Liver (tissue), 9 donors: ENCODE data around the gene ZXDC. TPM values are rescaled to one million over a fixed set of nuclear protein-coding genes. Genes with fewer than 3 reads are reported as not detected.

Source experiments
- DNase-seq: peaks from one replicate; pipeline ENCODE4 v3.0.0-alpha.2; 2017; ENCODE audit warnings: low spot score
- H3K27ac ChIP-seq, 2 donors: one replicate each; pipeline ENCODE4 v1.7.0; 2013; ENCODE audit warnings: inconsistent platforms in 2 of 2, low read length in 2 of 2, control low read depth in 1 of 2, low read depth in 1 of 2, mild to moderate bottlenecking in 1 of 2
- H3K27me3 ChIP-seq, 4 donors: one replicate each; pipeline versions ENCODE4 v1.6.1 to v1.7.0; 2013; ENCODE audit warnings: low read length in 3 of 4, inconsistent platforms in 1 of 4, mild to moderate bottlenecking in 1 of 4, moderate library complexity in 1 of 4; ENCODE audit not compliant: control insufficient read depth in 4 of 4, insufficient read depth in 4 of 4
- H3K36me3 ChIP-seq, 4 donors: one replicate each; pipeline versions ENCODE4 v1.6.1 to v1.7.0; 2013; ENCODE audit warnings: low read length in 3 of 4, mild to moderate bottlenecking in 3 of 4, low read depth in 1 of 4, moderate library complexity in 1 of 4; ENCODE audit not compliant: control insufficient read depth in 4 of 4, insufficient read depth in 3 of 4
- H3K4me1 ChIP-seq, 4 donors: one replicate each; pipeline versions ENCODE4 v1.6.1 to v1.7.0; 2013; ENCODE audit warnings: low read length in 3 of 4, mild to moderate bottlenecking in 3 of 4, moderate library complexity in 1 of 4; ENCODE audit not compliant: control insufficient read depth in 4 of 4, insufficient read depth in 4 of 4
- H3K4me3 ChIP-seq, 3 donors: one replicate each; pipeline versions ENCODE4 v1.6.1 to v1.7.0; 2013; ENCODE audit warnings: low read length in 3 of 3, control low read depth in 1 of 3, low read depth in 1 of 3, mild to moderate bottlenecking in 1 of 3
- H3K9ac ChIP-seq, 2 donors: one replicate each; pipeline ENCODE4 v1.7.0; 2013; ENCODE audit warnings: low read length in 2 of 2, mild to moderate bottlenecking in 2 of 2, moderate library complexity in 2 of 2, control low read depth in 1 of 2, low read depth in 1 of 2
- H3K9me3 ChIP-seq, 4 donors: one replicate each; pipeline versions ENCODE4 v1.6.1 to v1.7.0; 2013; ENCODE audit warnings: low read length in 3 of 4; ENCODE audit not compliant: control insufficient read depth in 4 of 4
- ATF3 ChIP-seq: IDR thresholded peaks from 2 replicates; pipeline ENCODE4 v1.6.1; 2016; ENCODE audit warnings: antibody characterized with exemption
- CTCF ChIP-seq: fragments of 150-350 bp; IDR thresholded peaks from 2 replicates; pipeline ENCODE4 v1.5.1; 2017; ENCODE audit warnings: improper control_type of control experiment, low read depth, low read length; ENCODE audit not compliant: missing input control
- EGR1 ChIP-seq, 2 donors: IDR thresholded peaks; 2 replicates each; pipeline ENCODE4 v1.6.1; 2016 to 2018; ENCODE audit warnings: antibody characterized with exemption in 2 of 2, low read depth in 2 of 2
- FOXA1 ChIP-seq: IDR thresholded peaks from 2 replicates; pipeline ENCODE4 v1.6.1; 2016; ENCODE audit warnings: antibody characterized with exemption
- FOXA2 ChIP-seq: IDR thresholded peaks from 2 replicates; pipeline ENCODE4 v1.6.1; 2016; ENCODE audit warnings: antibody characterized with exemption
- GABPA ChIP-seq, 2 donors: IDR thresholded peaks in 1 of 2; conservative IDR thresholded peaks in 1 of 2; 2 replicates each; pipeline ENCODE4 v1.6.1; 2016; ENCODE audit warnings: antibody characterized with exemption in 2 of 2, mild to moderate bottlenecking in 1 of 2, moderate library complexity in 1 of 2
- MAX ChIP-seq: IDR thresholded peaks from 2 replicates; pipeline ENCODE4 v1.6.1; 2016; ENCODE audit warnings: antibody characterized with exemption
- NR2F2 ChIP-seq: IDR thresholded peaks from 2 replicates; pipeline ENCODE4 v1.6.1; 2016; ENCODE audit warnings: antibody characterized with exemption
- RAD21 ChIP-seq, 2 donors: IDR thresholded peaks; 2 replicates each; pipeline ENCODE4 v1.6.1; 2016; ENCODE audit warnings: antibody characterized with exemption in 2 of 2, mild to moderate bottlenecking in 2 of 2
- REST ChIP-seq: IDR thresholded peaks from 2 replicates; pipeline ENCODE4 v1.6.1; 2016; ENCODE audit warnings: antibody characterized with exemption, mild to moderate bottlenecking
- RXRA ChIP-seq, 2 donors: IDR thresholded peaks; 2 replicates each; pipeline ENCODE4 v1.6.1; 2017 to 2018; ENCODE audit warnings: antibody characterized with exemption in 2 of 2, mild to moderate bottlenecking in 1 of 2
- SP1 ChIP-seq: IDR thresholded peaks from 2 replicates; pipeline ENCODE4 v1.6.1; 2018; ENCODE audit warnings: antibody characterized with exemption, mild to moderate bottlenecking
- TAF1 ChIP-seq: conservative IDR thresholded peaks from 2 replicates; pipeline ENCODE4 v1.6.1; 2016; ENCODE audit warnings: antibody characterized with exemption, mild to moderate bottlenecking
- YY1 ChIP-seq: IDR thresholded peaks from 2 replicates; pipeline ENCODE4 v1.6.1; 2016; ENCODE audit warnings: antibody characterized with exemption, mild to moderate bottlenecking
- WGBS: extraction: QIAGEN DNeasy Blood & Tissue Kit; methylation state at CpG from one replicate; pipeline ENCODE4 v1.1.7; 2013; 5-methylcytosine and 5-hydroxymethylcytosine counted together
- polyA plus RNA-seq, 2 donors: library from polyadenylated mRNA; stranded (reverse) in 1 of 2; unstranded in 1 of 2; fragments of 200-250 nt in 1 of 2; fragments of >200 nt in 1 of 2; fragmentation: Nextera tagmentation in 1 of 2; extraction: Ambion mirVana in 1 of 2; gene quantifications; one replicate each; pipeline versions ENCODE4 v1.2.1 to v1.2.3, GENCODE V29; 2013 to 2015
- total RNA-seq, 2 donors: library from RNA; depleted of rRNA; stranded (reverse); fragments of >200 nt; gene quantifications; one replicate each; pipeline ENCODE4 v1.2.3, GENCODE V29; 2014
- donor health status: healthy.
- donor health status: healthy.
- donor health status: healthy.
- donor health status: healthy.
- donor health status: healthy.

ZXDC gene
- total and polyA plus RNA-seq, 4 donors, result 7.0 to 42.3 (median 13.9) TPM

GRCh38 chr3:126419886-126420786 lies 55.6 kb downstream of the ZXDC start:
- WGBS, result 86% methylated on average over 22 of the region's 22 CpGs
- TF ChIP-seq RAD21 (IDR thresholded peaks at IDR 0.05) (no peak), TAF1 (no peak), YY1 (no peak), FOXA1 (no peak), REST (no peak), MAX (no peak), NR2F2 (no peak), ATF3 (no peak), GABPA (IDR thresholded peaks at IDR 0.05 in 1 of 2, conservative IDR thresholded peaks at IDR 0.05 in 1 of 2) (no peak), FOXA2 (no peak), EGR1 (IDR thresholded peaks at IDR 0.05; ENCODE audit: low read depth in 2 of 2) (no peak), RXRA (IDR thresholded peaks at IDR 0.05) (no peak), SP1 (no peak)
- Histone ChIP-seq H3K4me3 (no peak overlapping the region), H3K27ac (no peak overlapping the region), H3K27me3 (peaks cover 0 to 2% (median 0%) of the 10 kb centered on the region in 4 donors), H3K9me3 (no peaks in the 10 kb centered on the region), H3K9ac (no peak overlapping the region), H3K4me1 (no peaks in the 10 kb centered on the region), H3K36me3 (no peaks in the 10 kb centered on the region)
- peak; percentile 30 for DNase-seq

- Histone ChIP-seq H3K9me3 (no peaks in the 10 kb centered on the region), H3K9ac (no peak overlapping the region), H3K4me3 (no peak overlapping the region), H3K4me1 (no peaks in the 10 kb centered on the region), H3K36me3 (no peaks in the 10 kb centered on the region), H3K27me3 (peaks cover 0 to 2% (median under 1%) of the 10 kb centered on the region in 4 donors), H3K27ac (no peak overlapping the region)
- no peak for TF ChIP-seq CTCF
- no peak for TF ChIP-seq FOXA2
- no peak for TF ChIP-seq SP1
- no peak for TF ChIP-seq RXRA (IDR thresholded peaks at IDR 0.05)
- no peak for TF ChIP-seq RAD21 (IDR thresholded peaks at IDR 0.05)
- no peak for TF ChIP-seq FOXA1
- no peak for TF ChIP-seq TAF1
- TF ChIP-seq REST, result no peak
- TF ChIP-seq NR2F2, result no peak
- DNase-seq, result peak; percentile 22
- whole genome bisulfite sequencing, result 92% methylated on average over 6 of the region's 6 CpGs
Observed at GRCh38 chr3:126419151-126419703, 56.5 kb downstream of the ZXDC start.
